Prostate gland (tissue), 2 donors: ENCODE data around the gene PCP2.

Experiments
- POLR2A ChIP-seq: fragments of 450-650 bp; IDR thresholded peaks from one replicate; pipeline ENCODE4 v1.6.1; 2016; ENCODE audit warnings: antibody characterized with exemption, mild to moderate bottlenecking
- POLR2AphosphoS5 ChIP-seq: sonication (generic); formaldehyde crosslinking; IDR thresholded peaks from one replicate; pipeline ENCODE4 v1.6.1; 2017; ENCODE audit warnings: antibody characterized with exemption
- TF ChIP-seq, protein P1 (sequence below), 4 experiments: fragments of 200-600 bp in 2 of 4; fragments of 450-650 bp in 2 of 4; sonication (generic) in 2 of 4; IDR thresholded peaks; 1 replicate in 3 of 4; 2 replicates in 1 of 4; pipeline ENCODE4 v1.5.1; 2016 to 2019; ENCODE audit warnings: antibody characterized with exemption in 4 of 4, mild to moderate bottlenecking in 2 of 4, moderate library complexity in 2 of 4

GRCh38 chr19:7639863-7640348, 6.4 kb upstream of the PCP2 start:
- TF ChIP-seq, protein P1, sequence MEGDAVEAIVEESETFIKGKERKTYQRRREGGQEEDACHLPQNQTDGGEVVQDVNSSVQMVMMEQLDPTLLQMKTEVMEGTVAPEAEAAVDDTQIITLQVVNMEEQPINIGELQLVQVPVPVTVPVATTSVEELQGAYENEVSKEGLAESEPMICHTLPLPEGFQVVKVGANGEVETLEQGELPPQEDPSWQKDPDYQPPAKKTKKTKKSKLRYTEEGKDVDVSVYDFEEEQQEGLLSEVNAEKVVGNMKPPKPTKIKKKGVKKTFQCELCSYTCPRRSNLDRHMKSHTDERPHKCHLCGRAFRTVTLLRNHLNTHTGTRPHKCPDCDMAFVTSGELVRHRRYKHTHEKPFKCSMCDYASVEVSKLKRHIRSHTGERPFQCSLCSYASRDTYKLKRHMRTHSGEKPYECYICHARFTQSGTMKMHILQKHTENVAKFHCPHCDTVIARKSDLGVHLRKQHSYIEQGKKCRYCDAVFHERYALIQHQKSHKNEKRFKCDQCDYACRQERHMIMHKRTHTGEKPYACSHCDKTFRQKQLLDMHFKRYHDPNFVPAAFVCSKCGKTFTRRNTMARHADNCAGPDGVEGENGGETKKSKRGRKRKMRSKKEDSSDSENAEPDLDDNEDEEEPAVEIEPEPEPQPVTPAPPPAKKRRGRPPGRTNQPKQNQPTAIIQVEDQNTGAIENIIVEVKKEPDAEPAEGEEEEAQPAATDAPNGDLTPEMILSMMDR (IDR thresholded peaks at IDR 0.05): no peak
- TF ChIP-seq POLR2A (no peak), POLR2AphosphoS5 (no peak)
